Lung (tissue), 16 donors: ENCODE data around the gene PSG1. TPM values are rescaled to one million over a fixed set of nuclear protein-coding genes. Genes with fewer than 3 reads are reported as not detected.
"Not testable (repeated sequence)": the region's sequence is repeated elsewhere in the genome, so short reads cannot be mapped to it uniquely, and the experiment has no call there.

Source experiments
- ATAC-seq: fragments of 200-7000 bp; cut with Tn5 transposase; one replicate; pipeline ENCODE4 v1.9.1; 2020; ENCODE audit warnings: moderate number of reproducible peaks; ENCODE audit not compliant: insufficient read depth, low FRiP score
- DNase-seq, 3 donors: peaks; one replicate each; pipeline ENCODE4 v3.0.0-alpha.2; 2013 to 2017
- H3K27ac ChIP-seq, 2 donors: one replicate each; pipeline ENCODE4 v1.5.1; 2013; ENCODE audit warnings: mild to moderate bottlenecking in 2 of 2, moderate library complexity in 2 of 2, control low read depth in 1 of 2, inconsistent platforms in 1 of 2, low read depth in 1 of 2, low read length in 1 of 2
- H3K27me3 ChIP-seq, 3 donors: one replicate each; pipeline ENCODE4 v1.5.1; 2013; ENCODE audit warnings: low read length in 2 of 3; ENCODE audit not compliant: control insufficient read depth in 3 of 3, insufficient read depth in 3 of 3
- H3K36me3 ChIP-seq, 4 donors: one replicate each; pipeline ENCODE4 v1.5.1; 2013; ENCODE audit warnings: low read length in 4 of 4, mild to moderate bottlenecking in 1 of 4, moderate library complexity in 1 of 4; ENCODE audit not compliant: control insufficient read depth in 4 of 4, insufficient read depth in 4 of 4
- H3K4me1 ChIP-seq, 5 donors: one replicate each; pipeline ENCODE4 v1.5.1; 2013; ENCODE audit warnings: low read length in 5 of 5, mild to moderate bottlenecking in 2 of 5, moderate library complexity in 1 of 5; ENCODE audit not compliant: control insufficient read depth in 5 of 5, insufficient read depth in 5 of 5
- H3K4me3 ChIP-seq: one replicate; pipeline ENCODE4 v1.5.1; 2013; ENCODE audit warnings: mild to moderate bottlenecking, control low read depth, moderate library complexity
- H3K9ac ChIP-seq, 2 donors: one replicate each; pipeline ENCODE4 v1.5.1; 2013; ENCODE audit warnings: low read length in 2 of 2, control low read depth in 1 of 2; ENCODE audit not compliant: insufficient read depth in 1 of 2
- H3K9me3 ChIP-seq, 4 donors: one replicate each; pipeline ENCODE4 v1.5.1; 2013; ENCODE audit warnings: low read length in 3 of 4, mild to moderate bottlenecking in 1 of 4, moderate library complexity in 1 of 4; ENCODE audit not compliant: control insufficient read depth in 4 of 4, insufficient read depth in 3 of 4
- WGBS, 2 donors: extraction: QIAGEN DNeasy Blood & Tissue Kit; methylation state at CpG; one replicate each; pipeline ENCODE4 v1.1.7; 2013; 5-methylcytosine and 5-hydroxymethylcytosine counted together
- long read RNA-seq, 5 donors: transcript quantifications; one replicate each; lab custom pipeline, GENCODE V29; 2026
- polyA plus RNA-seq, 2 donors: library from polyadenylated mRNA; stranded (reverse); fragments of 200-250 nt; gene quantifications; one replicate each; pipeline ENCODE4 v1.2.1, GENCODE V29; 2013
- total RNA-seq, 2 donors: library from RNA; depleted of rRNA in 1 of 2; stranded (reverse); fragments of >200 nt in 1 of 2; gene quantifications; one replicate each; pipeline ENCODE4 v1.2.1, GENCODE V29; 2014 to 2021
- TF ChIP-seq, protein P1 (sequence below): IDR thresholded peaks from 2 replicates; pipeline ENCODE4 v1.5.1; 2012; ENCODE audit warnings: mild to moderate bottlenecking; ENCODE audit errors: control extremely low read depth, extremely low read depth
- donor health status: control.
- donor health status: control.
- donor health status: Bipolar disorder and iron deficiency.
- donor health status: healthy.
- donor health status: DM: yes; HTN: yes; CAD: no.

PSG1 gene
- total RNA-seq = not detected
- polyA plus RNA-seq = not detected
- long read RNA-seq, donor 1 = 0 reads
- long read RNA-seq, donor 2 = 0 reads
- long read RNA-seq, donor 3 = 0 reads
- long read RNA-seq, donor 4 = 0 reads
- long read RNA-seq, donor 5 = 0 reads

DNA sequence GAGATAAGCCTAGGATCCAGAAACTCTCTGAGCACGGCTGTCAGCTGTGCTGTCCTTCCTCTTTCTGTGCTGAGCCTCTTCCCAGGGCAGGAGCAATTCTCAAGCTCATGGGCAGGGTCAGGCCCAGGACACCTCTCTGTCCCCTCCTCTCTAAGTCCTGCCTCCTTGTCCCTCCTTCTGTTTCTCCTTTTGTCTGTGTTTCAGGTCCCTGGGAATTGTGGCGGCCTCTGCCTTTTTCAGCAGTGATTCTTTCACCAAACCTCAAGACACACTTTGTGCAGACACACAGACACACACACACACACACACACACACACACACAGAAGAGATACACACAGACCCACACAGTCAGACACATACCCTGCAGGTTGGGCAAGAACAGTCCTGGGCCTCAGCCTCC is at the start of gene PSG1:
Gene PSG1 (minus strand): TSS at position 101 of the 400 bp plus-strand sequence. CDS start 132 bp downstream, outside the sequence.
- Histone ChIP-seq H3K4me3 (no peak within 1 kb of the TSS), H3K27ac (no peak within 1 kb of the TSS), H3K36me3 (no peaks in the 10 kb centered on the region), H3K9me3 (peaks cover 0 to 8% (median 0%) of the 10 kb centered on the region in 4 donors), H3K27me3 (no peaks in the 10 kb centered on the region), H3K4me1 (no peaks in the 10 kb centered on the region), H3K9ac (no peak within 1 kb of the TSS)
- DNase-seq (no peak), ATAC-seq (no peak)
- WGBS, 2 donors = 52 to 73% methylated on average over 2 of the region's 2 CpGs
- TF ChIP-seq, protein P1, sequence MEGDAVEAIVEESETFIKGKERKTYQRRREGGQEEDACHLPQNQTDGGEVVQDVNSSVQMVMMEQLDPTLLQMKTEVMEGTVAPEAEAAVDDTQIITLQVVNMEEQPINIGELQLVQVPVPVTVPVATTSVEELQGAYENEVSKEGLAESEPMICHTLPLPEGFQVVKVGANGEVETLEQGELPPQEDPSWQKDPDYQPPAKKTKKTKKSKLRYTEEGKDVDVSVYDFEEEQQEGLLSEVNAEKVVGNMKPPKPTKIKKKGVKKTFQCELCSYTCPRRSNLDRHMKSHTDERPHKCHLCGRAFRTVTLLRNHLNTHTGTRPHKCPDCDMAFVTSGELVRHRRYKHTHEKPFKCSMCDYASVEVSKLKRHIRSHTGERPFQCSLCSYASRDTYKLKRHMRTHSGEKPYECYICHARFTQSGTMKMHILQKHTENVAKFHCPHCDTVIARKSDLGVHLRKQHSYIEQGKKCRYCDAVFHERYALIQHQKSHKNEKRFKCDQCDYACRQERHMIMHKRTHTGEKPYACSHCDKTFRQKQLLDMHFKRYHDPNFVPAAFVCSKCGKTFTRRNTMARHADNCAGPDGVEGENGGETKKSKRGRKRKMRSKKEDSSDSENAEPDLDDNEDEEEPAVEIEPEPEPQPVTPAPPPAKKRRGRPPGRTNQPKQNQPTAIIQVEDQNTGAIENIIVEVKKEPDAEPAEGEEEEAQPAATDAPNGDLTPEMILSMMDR = no peak

DNA sequence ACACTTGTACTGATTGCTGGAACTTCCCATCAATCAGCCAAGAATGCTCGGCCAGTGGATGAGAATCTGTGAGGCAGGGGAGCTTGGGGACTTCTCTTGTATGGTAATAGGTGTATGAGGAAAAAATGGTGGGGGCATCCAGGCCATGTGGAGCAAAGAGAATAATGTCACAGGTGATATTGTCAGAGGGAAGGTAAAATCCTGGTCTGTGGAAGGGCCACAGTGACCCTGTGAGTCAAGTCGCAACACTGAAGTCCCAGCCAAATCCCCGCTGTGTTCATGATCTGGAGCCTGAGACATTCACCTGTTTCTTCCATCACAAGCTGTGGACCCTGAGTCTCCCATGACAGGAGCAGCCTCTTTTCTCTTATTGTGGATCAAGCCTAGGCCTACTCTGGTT is 49.4 kb upstream of the PSG1 start:
- Histone ChIP-seq H3K9me3 (no peaks in the 10 kb centered on the region), H3K27me3 (no peaks in the 10 kb centered on the region), H3K9ac (no peak overlapping the region), H3K27ac (no peak overlapping the region), H3K4me1 (no peaks in the 10 kb centered on the region), H3K4me3 (no peak overlapping the region), H3K36me3 (no peaks in the 10 kb centered on the region)
- TF ChIP-seq, protein P1 = no peak
- 80 to 95% methylated on average over 3 of the region's 3 CpGs for WGBS, 2 donors
- no peak for ATAC-seq
- DNase-seq = no peak

DNA sequence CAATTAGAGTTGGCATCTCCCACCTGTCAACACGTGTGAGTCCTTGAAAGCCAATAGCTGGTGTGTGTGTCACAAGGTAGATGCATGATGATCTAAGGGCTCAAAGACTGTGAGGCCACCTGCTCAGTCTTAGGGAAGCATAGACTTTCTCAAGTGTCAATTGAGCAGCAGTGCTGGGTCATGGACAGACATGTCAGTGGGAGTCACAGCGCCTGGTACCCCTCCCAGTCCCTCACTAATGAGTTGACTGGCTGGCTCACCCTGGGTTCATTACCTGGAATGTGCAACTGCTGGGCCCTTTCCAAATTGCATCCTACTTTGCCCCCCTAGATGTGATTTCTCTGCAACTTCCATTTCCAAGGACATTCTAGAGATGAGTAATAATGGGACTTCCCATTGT is 47.3 kb upstream of the PSG1 start:
- ATAC-seq (no peak), DNase-seq (no peak)
- Histone ChIP-seq H3K27me3 (no peaks in the 10 kb centered on the region), H3K4me1 (no peaks in the 10 kb centered on the region), H3K9ac (no peak overlapping the region), H3K4me3 (no peak overlapping the region), H3K9me3 (no peaks in the 10 kb centered on the region), H3K27ac (no peak overlapping the region), H3K36me3 (no peaks in the 10 kb centered on the region)
- TF ChIP-seq, protein P1 = no peak
- 57 to 68% methylated on average over 2 of the region's 2 CpGs for WGBS, 2 donors

DNA sequence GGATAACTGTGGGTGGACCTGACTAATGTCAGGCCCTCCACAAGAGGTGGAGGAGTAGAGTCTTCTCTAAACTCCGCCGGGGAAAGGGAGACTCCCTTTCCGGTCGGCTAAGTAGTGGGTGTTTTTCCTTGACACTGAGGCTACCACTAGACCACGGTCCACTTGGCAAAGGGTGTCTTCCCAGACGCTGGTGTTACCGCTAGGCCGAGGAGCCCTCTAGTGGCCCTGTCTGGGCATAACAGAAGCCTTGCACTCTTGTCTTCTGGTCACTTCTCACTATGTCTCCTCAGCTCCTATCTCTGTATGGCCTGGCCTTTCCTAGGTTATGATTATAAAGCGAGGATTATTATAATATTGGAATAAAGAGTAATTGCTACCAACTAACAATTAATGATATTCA is 43.6 kb upstream of the PSG1 start:
- not testable (repeated sequence) for H3K27ac ChIP-seq, H3K4me1 ChIP-seq, H3K9ac ChIP-seq, H3K36me3 ChIP-seq, H3K9me3 ChIP-seq, H3K4me3 ChIP-seq, ATAC-seq, H3K27me3 ChIP-seq
- 45 to 51% methylated on average over 9 of the region's 9 CpGs for WGBS, 2 donors
- peak in 1 of 3 donors; percentile 6 for DNase-seq

DNA sequence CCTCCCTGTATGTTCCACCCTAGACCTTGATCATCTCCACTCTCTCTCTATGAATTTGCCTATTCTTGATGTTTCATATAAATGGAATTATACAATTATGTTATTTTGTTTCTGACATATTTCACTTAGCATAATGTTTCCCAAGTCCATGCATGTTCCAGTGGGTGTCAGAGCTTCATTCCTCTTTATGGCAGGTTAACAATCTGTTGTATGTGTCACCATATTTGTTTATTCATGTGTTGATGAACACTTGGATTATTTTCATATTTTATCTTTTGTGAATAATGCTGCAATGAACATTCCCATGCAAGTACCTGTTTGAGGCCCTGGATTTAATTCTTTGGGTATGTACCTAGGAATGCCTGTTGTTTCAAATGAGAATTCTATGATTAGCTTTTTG is 41.5 kb upstream of the PSG1 start:
- H3K4me1 ChIP-seq, H3K27me3 ChIP-seq, H3K9ac ChIP-seq, H3K9me3 ChIP-seq, H3K36me3 ChIP-seq, DNase-seq, ATAC-seq, H3K27ac ChIP-seq, H3K4me3 ChIP-seq: not testable (repeated sequence)
